ENCODE measurements around the gene KCNA2.

GRCh38 chr1:110605901-110606656 is at the start of gene KCNA2:
- TF ChIP-seq POLR2AphosphoS5 (IDR thresholded peaks at IDR 0.05; ENCODE audit: borderline replicate concordance, low read depth, low read length) (peak; percentile 46; the same call in 1 of the 2 replicates), EZH2 (IDR thresholded peaks at IDR 0.05) (no peak)
